Fibroblast of lung (primary cell): Measurements from ENCODE around the gene GSTT2B. TPM values are rescaled to one million over a fixed set of nuclear protein-coding genes. Genes with fewer than 3 reads are reported as not detected.
"Not testable (repeated sequence)": the region's sequence is repeated elsewhere in the genome, so short reads cannot be mapped to it uniquely, and the experiment has no call there.

ENCODE experiments used
- DNase-seq, 2 donors: peaks; one replicate each; pipeline versions ENCODE4 v3.0.0 to v3.0.0-alpha.2; 2010; ENCODE audit warnings: low read depth in 2 of 2
- H2AFZ ChIP-seq: 2 replicates; pipeline ENCODE4 v1.5.1; 2012; ENCODE audit warnings: low read length, control low read depth, inconsistent platforms
- H3K27ac ChIP-seq: 2 replicates; pipeline ENCODE4 v1.5.1; 2011; ENCODE audit warnings: low read length, control low read depth; ENCODE audit not compliant: insufficient read depth
- H3K27me3 ChIP-seq: 2 replicates; pipeline ENCODE4 v1.5.1; 2011; ENCODE audit warnings: mild to moderate bottlenecking, low read length; ENCODE audit not compliant: control insufficient read depth, insufficient read depth
- H3K36me3 ChIP-seq: 2 replicates; pipeline ENCODE4 v1.5.1; 2011; ENCODE audit warnings: low read length; ENCODE audit not compliant: control insufficient read depth, insufficient read depth
- H3K4me1 ChIP-seq: 2 replicates; pipeline ENCODE4 v1.5.1; 2011; ENCODE audit warnings: low read length; ENCODE audit not compliant: control insufficient read depth, insufficient read depth; ENCODE audit errors: extremely low read depth
- H3K4me2 ChIP-seq: 2 replicates; pipeline ENCODE4 v1.5.1; 2011; ENCODE audit warnings: low read length, control low read depth; ENCODE audit not compliant: insufficient read depth; ENCODE audit errors: extremely low read depth
- H3K4me3 ChIP-seq, 4 experiments: fragments of 200-600 bp in 1 of 4; sonication (generic) in 1 of 4; replicated peaks in 1 of 4; 2 replicates each; pipeline ENCODE4 v1.5.1; 2011 to 2016; ENCODE audit warnings: low read length in 4 of 4, low read depth in 3 of 4, mild to moderate bottlenecking in 3 of 4, control low read depth in 2 of 4, inconsistent platforms in 1 of 4, mixed read lengths in 1 of 4; ENCODE audit not compliant: insufficient read depth in 1 of 4; ENCODE audit errors: control extremely low read depth in 1 of 4
- H3K79me2 ChIP-seq: 2 replicates; pipeline ENCODE4 v1.5.1; 2012; ENCODE audit warnings: mild to moderate bottlenecking, low read length, inconsistent platforms; ENCODE audit not compliant: control insufficient read depth, insufficient read depth
- H3K9ac ChIP-seq: 2 replicates; pipeline ENCODE4 v1.5.1; 2011; ENCODE audit warnings: mild to moderate bottlenecking, low read length, control low read depth; ENCODE audit not compliant: insufficient read depth
- H3K9me3 ChIP-seq: 2 replicates; pipeline ENCODE4 v1.5.1; 2012; ENCODE audit warnings: low read depth, low read length; ENCODE audit not compliant: control insufficient read depth, insufficient read depth
- H4K20me1 ChIP-seq: 2 replicates; pipeline ENCODE4 v1.5.1; 2011; ENCODE audit warnings: low read length; ENCODE audit not compliant: control insufficient read depth, insufficient read depth; ENCODE audit errors: extremely low read depth
- polyA plus RNA-seq, 2 donors: library from polyadenylated mRNA; depleted of rRNA in 1 of 2; stranded (reverse) in 1 of 2; unstranded in 1 of 2; fragments of >200 nt; gene quantifications; 2 replicates each; pipeline ENCODE4 v1.2.1, GENCODE V29; 2011 to 2012; ENCODE audit warnings: missing spikeins in 1 of 2
- total RNA-seq: library from RNA; depleted of rRNA; stranded (reverse); fragments of >200 nt; gene quantifications from 2 replicates; pipeline ENCODE4 v1.2.1, GENCODE V29; 2014
- TF ChIP-seq, protein P1 (sequence below), 2 donors: IDR thresholded peaks in 1 of 2; conservative IDR thresholded peaks in 1 of 2; 1 replicate in 1 of 2; 2 replicates in 1 of 2; pipeline ENCODE4 v1.5.1; 2011 to 2012; ENCODE audit warnings: low read length in 2 of 2, control low read depth in 1 of 2, inconsistent platforms in 1 of 2, low read depth in 1 of 2, mild to moderate bottlenecking in 1 of 2

Gene GSTT2B
- total and polyA plus RNA-seq, 2 donors (not counting 1 experiment from before 2014, with no cell fraction given), result 9.9 to 38.1 TPM

DNA sequence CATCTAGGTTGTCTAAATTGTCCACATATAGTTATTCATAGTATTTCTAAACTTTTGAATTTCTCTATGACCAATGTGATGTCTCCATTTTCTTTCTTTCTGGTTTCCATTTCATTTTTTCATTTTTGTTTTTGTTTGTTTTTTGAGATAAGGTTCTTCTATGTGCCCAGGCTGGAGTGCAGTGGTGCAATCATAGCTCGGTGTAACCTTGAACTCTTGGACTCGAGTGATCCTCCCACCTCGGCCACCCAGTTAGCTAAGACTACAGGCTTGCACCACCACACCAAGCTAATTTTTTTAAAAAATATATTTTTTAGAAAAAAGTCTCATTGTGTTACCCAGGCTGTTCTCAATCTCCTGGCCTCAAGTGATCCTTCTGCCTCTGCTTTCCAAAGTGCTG lies 36.1 kb upstream of the GSTT2B start:
- Histone ChIP-seq H3K4me3 (no peak overlapping the region), H3K36me3 (no peaks in the 10 kb centered on the region), H3K9me3 (no peaks in the 10 kb centered on the region), H3K27me3 (peaks cover under 1% of the 10 kb centered on the region), H3K79me2 (no peaks in the 10 kb centered on the region), H3K4me2 (no peak overlapping the region), H3K9ac (no peak overlapping the region), H2AFZ (no peak overlapping the region), H3K4me1 (no peaks in the 10 kb centered on the region), H3K27ac (no peak overlapping the region), H4K20me1 (no peaks in the 10 kb centered on the region)
- TF ChIP-seq, protein P1, sequence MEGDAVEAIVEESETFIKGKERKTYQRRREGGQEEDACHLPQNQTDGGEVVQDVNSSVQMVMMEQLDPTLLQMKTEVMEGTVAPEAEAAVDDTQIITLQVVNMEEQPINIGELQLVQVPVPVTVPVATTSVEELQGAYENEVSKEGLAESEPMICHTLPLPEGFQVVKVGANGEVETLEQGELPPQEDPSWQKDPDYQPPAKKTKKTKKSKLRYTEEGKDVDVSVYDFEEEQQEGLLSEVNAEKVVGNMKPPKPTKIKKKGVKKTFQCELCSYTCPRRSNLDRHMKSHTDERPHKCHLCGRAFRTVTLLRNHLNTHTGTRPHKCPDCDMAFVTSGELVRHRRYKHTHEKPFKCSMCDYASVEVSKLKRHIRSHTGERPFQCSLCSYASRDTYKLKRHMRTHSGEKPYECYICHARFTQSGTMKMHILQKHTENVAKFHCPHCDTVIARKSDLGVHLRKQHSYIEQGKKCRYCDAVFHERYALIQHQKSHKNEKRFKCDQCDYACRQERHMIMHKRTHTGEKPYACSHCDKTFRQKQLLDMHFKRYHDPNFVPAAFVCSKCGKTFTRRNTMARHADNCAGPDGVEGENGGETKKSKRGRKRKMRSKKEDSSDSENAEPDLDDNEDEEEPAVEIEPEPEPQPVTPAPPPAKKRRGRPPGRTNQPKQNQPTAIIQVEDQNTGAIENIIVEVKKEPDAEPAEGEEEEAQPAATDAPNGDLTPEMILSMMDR (conservative IDR thresholded peaks at IDR 0.05 in 1 of 2, IDR thresholded peaks at IDR 0.05 in 1 of 2; ENCODE audit: low read depth in 1 of 2, low read length in 2 of 2), result no peak
- no peak for DNase-seq

DNA sequence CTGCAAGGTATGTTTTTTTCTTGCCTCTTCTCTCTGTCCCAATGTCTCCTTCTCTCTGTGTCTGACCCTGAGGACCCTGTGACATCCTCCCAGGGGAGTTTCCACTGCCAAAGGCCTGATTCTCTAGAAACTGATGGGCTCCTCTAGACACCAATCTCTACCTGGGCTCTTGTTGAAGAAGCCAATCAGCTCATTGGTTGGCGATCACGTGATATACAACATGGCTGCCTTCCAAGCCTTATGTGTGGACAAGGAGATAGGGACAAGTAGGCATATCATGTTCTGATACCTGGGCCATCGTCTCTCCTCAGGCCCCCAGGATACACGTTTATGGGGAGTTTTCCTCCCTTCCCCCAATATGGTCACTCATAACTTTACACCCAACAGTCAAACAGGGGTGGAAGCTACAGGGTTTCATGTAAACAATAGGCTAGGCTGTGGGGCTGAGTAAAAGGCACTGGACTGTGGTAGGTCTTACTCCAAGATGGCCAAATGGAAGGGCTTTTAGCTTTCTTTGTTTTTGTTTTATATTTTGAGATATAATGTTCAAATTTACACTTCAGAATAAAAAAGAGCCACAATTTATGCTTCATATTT lies 32.7 kb upstream of the GSTT2B start:
- H3K9ac ChIP-seq, H3K27me3 ChIP-seq, H4K20me1 ChIP-seq, H3K4me2 ChIP-seq, DNase-seq, H3K27ac ChIP-seq, H3K4me3 ChIP-seq, H3K4me1 ChIP-seq, H3K36me3 ChIP-seq, H3K79me2 ChIP-seq, H2AFZ ChIP-seq, H3K9me3 ChIP-seq: not testable (repeated sequence)

DNA sequence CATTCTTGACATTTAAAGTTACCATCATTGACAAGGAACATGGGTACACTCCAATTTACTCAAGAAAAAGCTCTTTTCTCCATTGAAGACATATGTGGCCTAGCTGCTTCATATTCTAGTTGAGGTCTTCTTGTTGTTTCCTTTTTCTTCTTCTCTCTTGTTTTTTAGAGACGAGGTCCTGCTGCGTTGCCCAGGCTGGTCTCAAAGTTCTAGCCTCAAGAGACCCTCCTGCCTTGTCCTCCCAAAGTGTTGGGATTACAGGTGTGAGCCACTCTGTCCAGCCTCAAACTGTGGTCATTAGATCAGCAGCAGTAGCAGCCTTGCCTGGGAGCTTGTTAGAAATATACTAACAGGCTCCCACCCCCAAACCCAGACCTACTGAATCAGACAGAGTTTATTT lies 32.1 kb upstream of the GSTT2B start:
- not testable (repeated sequence) for H4K20me1 ChIP-seq, H2AFZ ChIP-seq, DNase-seq, H3K9ac ChIP-seq, H3K4me1 ChIP-seq, H3K36me3 ChIP-seq, H3K4me2 ChIP-seq, H3K27me3 ChIP-seq, H3K79me2 ChIP-seq, H3K27ac ChIP-seq, H3K4me3 ChIP-seq, H3K9me3 ChIP-seq

DNA sequence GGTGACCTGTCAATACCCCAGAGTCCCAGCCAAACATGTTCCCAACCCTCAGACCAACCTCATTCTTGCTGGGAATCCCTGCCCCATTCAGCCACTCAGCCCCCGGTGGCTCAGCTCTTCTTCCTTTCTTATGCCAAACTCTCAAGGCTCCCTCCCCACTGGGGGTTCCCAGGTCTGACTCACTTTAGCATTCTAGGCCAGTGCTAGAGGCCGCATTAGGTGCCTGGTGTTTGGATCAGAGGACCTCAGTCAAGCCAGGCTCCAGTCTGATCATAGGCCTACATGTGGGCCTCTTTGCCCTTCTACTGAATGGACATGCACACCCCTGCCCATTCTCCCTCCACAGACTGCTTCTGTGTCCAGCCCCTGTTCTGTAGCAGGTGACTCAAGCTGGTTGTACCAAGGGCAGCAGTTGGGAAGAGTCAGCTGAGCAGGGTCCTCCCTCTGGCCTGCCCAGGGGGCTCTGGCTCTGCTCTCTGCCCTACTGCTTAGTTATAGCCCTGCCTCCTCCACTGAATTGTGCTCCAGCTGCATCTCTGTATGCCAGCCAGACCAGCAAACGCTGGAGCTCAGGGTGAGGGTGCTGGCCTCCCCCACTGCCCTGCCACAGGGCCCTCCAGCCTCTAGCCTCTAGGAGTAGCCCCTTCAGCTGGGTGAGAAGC lies 28.7 kb upstream of the GSTT2B start:
- DNase-seq, H3K79me2 ChIP-seq, H3K4me3 ChIP-seq, H3K4me2 ChIP-seq, H3K9ac ChIP-seq, H3K9me3 ChIP-seq, H2AFZ ChIP-seq, H3K4me1 ChIP-seq, H3K36me3 ChIP-seq, H3K27me3 ChIP-seq, H3K27ac ChIP-seq, H4K20me1 ChIP-seq: not testable (repeated sequence)

DNA sequence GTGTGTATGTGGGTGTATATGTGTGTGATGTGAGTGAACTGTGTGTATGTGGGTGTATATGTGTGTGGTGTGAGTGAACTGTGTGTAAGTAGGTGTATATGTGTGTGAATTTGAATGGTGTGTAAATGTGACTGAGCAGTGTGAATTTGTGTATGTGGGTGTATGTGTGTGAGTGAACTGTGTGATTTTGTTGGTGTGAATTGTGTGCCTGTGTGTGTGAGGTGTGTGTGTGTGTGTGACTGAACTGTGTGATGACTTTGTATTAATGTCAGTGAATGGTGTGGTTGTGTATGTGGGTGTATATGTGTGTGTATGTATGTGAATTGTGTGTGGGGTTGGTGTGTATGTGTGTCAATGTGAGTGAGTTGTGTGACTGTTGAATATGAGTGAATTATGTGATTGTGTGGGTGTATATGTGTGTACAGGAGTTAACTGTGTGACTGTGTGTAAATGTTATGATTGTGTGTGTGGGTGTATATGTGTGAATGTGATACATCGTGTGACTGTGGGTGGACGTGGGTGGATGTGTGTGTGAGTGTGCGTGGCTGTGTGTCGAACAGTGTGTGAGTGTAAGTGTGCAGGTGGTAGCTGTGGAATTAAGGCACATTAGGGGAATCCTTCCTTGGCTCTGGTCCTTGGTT lies 25.7 kb upstream of the GSTT2B start:
- not testable (repeated sequence) for DNase-seq, H3K27ac ChIP-seq, H4K20me1 ChIP-seq, H3K9ac ChIP-seq, H2AFZ ChIP-seq, H3K36me3 ChIP-seq, H3K9me3 ChIP-seq, H3K79me2 ChIP-seq, H3K27me3 ChIP-seq, H3K4me3 ChIP-seq, H3K4me2 ChIP-seq, H3K4me1 ChIP-seq

DNA sequence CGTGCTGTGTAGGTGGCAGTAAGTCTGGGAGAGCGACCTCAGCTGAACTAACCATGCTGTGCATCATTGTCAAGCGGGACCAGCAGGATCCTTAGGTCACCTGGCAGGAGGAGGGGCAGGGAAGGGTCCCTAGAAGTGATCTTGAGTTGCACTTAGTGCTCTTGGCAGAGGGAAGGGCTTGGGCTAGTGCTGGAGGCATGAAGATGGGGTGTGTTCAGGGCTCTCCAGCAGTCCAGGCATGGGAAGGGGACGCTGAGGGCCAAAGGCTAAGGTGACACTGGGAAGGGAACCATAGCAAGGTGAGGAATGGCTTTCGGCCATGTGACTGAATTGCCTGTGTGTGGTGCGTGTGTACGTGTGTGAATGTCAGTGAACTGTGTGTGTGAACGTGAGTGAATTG lies 25.1 kb upstream of the GSTT2B start:
- not testable (repeated sequence) for DNase-seq, H2AFZ ChIP-seq, H3K27ac ChIP-seq, H3K36me3 ChIP-seq, H4K20me1 ChIP-seq, H3K9me3 ChIP-seq, H3K79me2 ChIP-seq, H3K4me1 ChIP-seq, H3K4me2 ChIP-seq, H3K27me3 ChIP-seq, H3K4me3 ChIP-seq, H3K9ac ChIP-seq
